ENCODE measurements around the gene PRKG2. TPM values are rescaled to one million over a fixed set of nuclear protein-coding genes. Genes with fewer than 3 reads are reported as not detected.

Gene PRKG2
- total and polyA plus RNA-seq, 2 experiments from 2014 or later: 6.7 to 17.4 TPM

GRCh38 chr4:81131563-81131962 lies 83.5 kb downstream of the PRKG2 start:
- no peak overlapping the region for H3K4me3 ChIP-seq
- no peak for TF ChIP-seq EZH2phosphoT487 (IDR thresholded peaks at IDR 0.05; ENCODE audit: low read depth, severe bottlenecking, unreplicated experiment)
- TF ChIP-seq CTCF (IDR thresholded peaks at IDR 0.05; ENCODE audit: poor library complexity): no peak
- no peak for TF ChIP-seq EZH2 (IDR thresholded peaks at IDR 0.05; ENCODE audit: borderline replicate concordance)
- H3K27ac ChIP-seq: no peak overlapping the region
- 94% methylated on average over 2 of the region's 2 CpGs for WGBS (ENCODE audit: low lambda C conversion rate, missing lambda C conversion rate)
- H3K36me3 ChIP-seq (replicated peaks; ENCODE audit: insufficient read depth, low read depth): no peaks in the 10 kb centered on the region
- H3K4me1 ChIP-seq (ENCODE audit: insufficient read depth): no peaks in the 10 kb centered on the region
- no peaks in the 10 kb centered on the region for H3K9me3 ChIP-seq (ENCODE audit: low read depth)
- no peak overlapping the region for H2AFZ ChIP-seq
- H4K20me1 ChIP-seq (ENCODE audit: insufficient read depth, poor library complexity, severe bottlenecking): no peaks in the 10 kb centered on the region
- no peaks in the 10 kb centered on the region for H3K79me2 ChIP-seq
- H3K27me3 ChIP-seq: no peaks in the 10 kb centered on the region
- no peak for DNase-seq (ENCODE audit: low spot score)
- H3K9me2 ChIP-seq (replicated peaks; ENCODE audit: insufficient read depth): no peaks in the 10 kb centered on the region
- H3K4me2 ChIP-seq: no peak overlapping the region

- no peak overlapping the region for H3K4me2 ChIP-seq
- H3K36me3 ChIP-seq (replicated peaks; ENCODE audit: insufficient read depth, low read depth): no peaks in the 10 kb centered on the region
- no peak for DNase-seq (ENCODE audit: low spot score)
- no peaks in the 10 kb centered on the region for H3K9me3 ChIP-seq (ENCODE audit: low read depth)
- WGBS (ENCODE audit: low lambda C conversion rate, missing lambda C conversion rate): 83% methylated on average over 4 of the region's 4 CpGs
- no peak overlapping the region for H3K27ac ChIP-seq
- H3K9me2 ChIP-seq (replicated peaks; ENCODE audit: insufficient read depth): no peaks in the 10 kb centered on the region
- no peaks in the 10 kb centered on the region for H4K20me1 ChIP-seq (ENCODE audit: insufficient read depth, poor library complexity, severe bottlenecking)
- H3K4me1 ChIP-seq (ENCODE audit: insufficient read depth): no peaks in the 10 kb centered on the region
- no peaks in the 10 kb centered on the region for H3K27me3 ChIP-seq
- no peaks in the 10 kb centered on the region for H3K79me2 ChIP-seq
- TF ChIP-seq EZH2phosphoT487 (IDR thresholded peaks at IDR 0.05; ENCODE audit: low read depth, severe bottlenecking, unreplicated experiment): no peak
- no peak for TF ChIP-seq EZH2 (IDR thresholded peaks at IDR 0.05; ENCODE audit: borderline replicate concordance)
- TF ChIP-seq CTCF (IDR thresholded peaks at IDR 0.05; ENCODE audit: poor library complexity): no peak
- no peak overlapping the region for H3K4me3 ChIP-seq
- H2AFZ ChIP-seq: no peak overlapping the region
Observed at GRCh38 chr4:81131066-81131465, 84.0 kb downstream of the PRKG2 start.

- WGBS (ENCODE audit: low lambda C conversion rate, missing lambda C conversion rate): 34% methylated on average over 7 of the region's 7 CpGs
- Histone ChIP-seq H3K4me2 (no peak overlapping the region), H2AFZ (no peak overlapping the region), H3K9me3 (ENCODE audit: low read depth) (no peaks in the 10 kb centered on the region), H3K4me3 (no peak overlapping the region), H3K9me2 (replicated peaks; ENCODE audit: insufficient read depth) (no peaks in the 10 kb centered on the region), H3K36me3 (replicated peaks; ENCODE audit: insufficient read depth, low read depth) (no peaks in the 10 kb centered on the region), H3K27ac (no peak overlapping the region), H3K27me3 (no peaks in the 10 kb centered on the region), H4K20me1 (ENCODE audit: insufficient read depth, poor library complexity, severe bottlenecking) (no peaks in the 10 kb centered on the region), H3K4me1 (ENCODE audit: insufficient read depth) (no peaks in the 10 kb centered on the region), H3K79me2 (no peaks in the 10 kb centered on the region)
- DNase-seq (ENCODE audit: low spot score): no peak
- TF ChIP-seq CTCF (IDR thresholded peaks at IDR 0.05; ENCODE audit: poor library complexity) (no peak), EZH2 (IDR thresholded peaks at IDR 0.05; ENCODE audit: borderline replicate concordance) (no peak), EZH2phosphoT487 (IDR thresholded peaks at IDR 0.05; ENCODE audit: low read depth, severe bottlenecking, unreplicated experiment) (no peak)
Observed at GRCh38 chr4:81130569-81130968, 84.5 kb downstream of the PRKG2 start.

- H3K9me2 ChIP-seq (replicated peaks; ENCODE audit: insufficient read depth): no peaks in the 10 kb centered on the region
- WGBS (ENCODE audit: low lambda C conversion rate, missing lambda C conversion rate): 93% methylated on average over 5 of the region's 5 CpGs
- H3K4me2 ChIP-seq: no peak overlapping the region
- H3K27ac ChIP-seq: no peak overlapping the region
- H4K20me1 ChIP-seq (ENCODE audit: insufficient read depth, poor library complexity, severe bottlenecking): no peaks in the 10 kb centered on the region
- no peaks in the 10 kb centered on the region for H3K79me2 ChIP-seq
- no peak overlapping the region for H2AFZ ChIP-seq
- H3K4me3 ChIP-seq: no peak overlapping the region
- no peaks in the 10 kb centered on the region for H3K27me3 ChIP-seq
- no peak for DNase-seq (ENCODE audit: low spot score)
- H3K9me3 ChIP-seq (ENCODE audit: low read depth): no peaks in the 10 kb centered on the region
- H3K36me3 ChIP-seq (replicated peaks; ENCODE audit: insufficient read depth, low read depth): no peaks in the 10 kb centered on the region
- no peaks in the 10 kb centered on the region for H3K4me1 ChIP-seq (ENCODE audit: insufficient read depth)
- TF ChIP-seq CTCF (IDR thresholded peaks at IDR 0.05; ENCODE audit: poor library complexity): no peak
Observed at GRCh38 chr4:81120055-81120454, 95.0 kb downstream of the PRKG2 start.
